GM12878 (cell line): ENCODE results near the gene SPDYE1.
"Not testable (repeated sequence)": the region's sequence is repeated elsewhere in the genome, so short reads cannot be mapped to it uniquely, and the experiment has no call there.

Source experiments
- CREM ChIP-seq: IDR thresholded peaks from 2 replicates; pipeline ENCODE4 v1.6.1; 2014; ENCODE audit warnings: antibody characterized with exemption, low read depth
- CTCF ChIP-seq, 3 experiments: IDR thresholded peaks in 2 of 3; conservative IDR thresholded peaks in 1 of 3; 2 replicates each; pipeline ENCODE4 v1.5.1; 2011; ENCODE audit warnings: low read depth in 3 of 3, low read length in 3 of 3, mild to moderate bottlenecking in 3 of 3, control low read depth in 2 of 3, moderate library complexity in 2 of 3, inconsistent platforms in 1 of 3, mixed read lengths in 1 of 3; ENCODE audit not compliant: control insufficient read depth in 2 of 3, insufficient read depth in 1 of 3; ENCODE audit errors: extremely low read depth in 1 of 3
- MYC ChIP-seq: IDR thresholded peaks from 2 replicates; pipeline ENCODE4 v1.6.1; 2011; ENCODE audit warnings: mild to moderate bottlenecking, low read length, moderate library complexity, inconsistent platforms; ENCODE audit not compliant: insufficient read depth, insufficient replicate concordance, insufficient read length, severe bottlenecking
- NFYB ChIP-seq: IDR thresholded peaks from 2 replicates; pipeline ENCODE4 v1.6.1; 2011; ENCODE audit warnings: low read depth, mild to moderate bottlenecking, low read length, improper control_type of control experiment, moderate library complexity; ENCODE audit not compliant: insufficient read depth
- RELB ChIP-seq: fragments of 450-650 bp; IDR thresholded peaks from 2 replicates; pipeline ENCODE4 v1.6.1; 2017; ENCODE audit warnings: low read depth, mild to moderate bottlenecking, moderate library complexity
- ZBTB40 ChIP-seq: fragments of 450-650 bp; IDR thresholded peaks from 2 replicates; pipeline ENCODE4 v1.6.1; 2016; ENCODE audit warnings: mild to moderate bottlenecking, moderate library complexity, borderline replicate concordance
- ZNF24 ChIP-seq: fragments of 450-650 bp; IDR thresholded peaks from 2 replicates; pipeline ENCODE4 v1.6.1; 2017; ENCODE audit warnings: antibody characterized with exemption, mild to moderate bottlenecking
- ZNF622 ChIP-seq: fragments of 450-650 bp; IDR thresholded peaks from 2 replicates; pipeline ENCODE4 v1.6.1; 2017; ENCODE audit warnings: mild to moderate bottlenecking, inconsistent platforms
- TF ChIP-seq, protein P1 (sequence below): IDR thresholded peaks from 2 replicates; pipeline ENCODE4 v1.6.1; 2011; ENCODE audit warnings: low read depth, mild to moderate bottlenecking, low read length, moderate library complexity, borderline replicate concordance; ENCODE audit errors: extremely low read depth

GRCh38 chr7:43970698-43971097 lies 27.0 kb upstream of the SPDYE1 start:
- not testable (repeated sequence) for TF ChIP-seq RELB; NFYB; CTCF (IDR thresholded peaks at IDR 0.05 in 2 of 3, conservative IDR thresholded peaks at IDR 0.05 in 1 of 3; ENCODE audit: control insufficient read depth in 2 of 3, extremely low read depth in 1 of 3, insufficient read depth in 1 of 3, low read depth in 3 of 3, low read length in 3 of 3); MYC; CREM; ZBTB40; ZNF622; ZNF24
- TF ChIP-seq, protein P1, sequence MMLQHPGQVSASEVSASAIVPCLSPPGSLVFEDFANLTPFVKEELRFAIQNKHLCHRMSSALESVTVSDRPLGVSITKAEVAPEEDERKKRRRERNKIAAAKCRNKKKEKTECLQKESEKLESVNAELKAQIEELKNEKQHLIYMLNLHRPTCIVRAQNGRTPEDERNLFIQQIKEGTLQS, result not testable (repeated sequence)
